GM12878 (cell line): Measurements from ENCODE around the gene DHX16. TPM values are rescaled to one million over a fixed set of nuclear protein-coding genes. Genes with fewer than 3 reads are reported as not detected.

Source experiments
- CEBPZ ChIP-seq: fragments of 150-350 bp; IDR thresholded peaks from 2 replicates; pipeline ENCODE4 v1.6.1; 2016; ENCODE audit warnings: low read depth, low read length
- IRF5 ChIP-seq: fragments of 450-650 bp; IDR thresholded peaks from 2 replicates; pipeline ENCODE4 v1.6.1; 2017; ENCODE audit warnings: borderline replicate concordance
- polyA plus RNA-seq, 11 experiments: library from polyadenylated mRNA; depleted of rRNA in 4 of 11; unstranded in 6 of 11; stranded (reverse) in 5 of 11; fragments of >200 nt; fragmentation: Nextera tagmentation in 4 of 11; fragmentation: Illumina TruSeq in 1 of 11; extraction: Ambion mirVana in 4 of 11; extraction: Trizol in 1 of 11; gene quantifications; 1 replicate in 1 of 11; 2 replicates in 10 of 11; pipeline versions ENCODE4 v1.2.1 to v1.2.3, GENCODE V29; 2011 to 2016; ENCODE audit warnings: inconsistent platforms in 2 of 11, missing spikeins in 2 of 11, low read depth in 1 of 11
- total RNA-seq, 4 experiments: library from RNA; depleted of rRNA in 3 of 4; stranded (reverse); fragments of >200 nt in 3 of 4; fragmentation: Illumina TruSeq in 1 of 4; extraction: Trizol in 1 of 4; gene quantifications; 2 replicates each; pipeline versions ENCODE4 v1.2.1 to v1.2.3, GENCODE V29; 2013 to 2021
- TF ChIP-seq, protein P1 (sequence below): fragments of 450-650 bp; IDR thresholded peaks from 2 replicates; pipeline ENCODE4 v1.6.1; 2017; ENCODE audit warnings: antibody characterized with exemption, mild to moderate bottlenecking, moderate library complexity

The DHX16 gene
- total and polyA plus RNA-seq, 10 of the 15 experiments (the other 5 are each of a cell fraction or from before 2014, with no cell fraction given), result 10.1 to 41.4 (median 38.3) TPM

DNA sequence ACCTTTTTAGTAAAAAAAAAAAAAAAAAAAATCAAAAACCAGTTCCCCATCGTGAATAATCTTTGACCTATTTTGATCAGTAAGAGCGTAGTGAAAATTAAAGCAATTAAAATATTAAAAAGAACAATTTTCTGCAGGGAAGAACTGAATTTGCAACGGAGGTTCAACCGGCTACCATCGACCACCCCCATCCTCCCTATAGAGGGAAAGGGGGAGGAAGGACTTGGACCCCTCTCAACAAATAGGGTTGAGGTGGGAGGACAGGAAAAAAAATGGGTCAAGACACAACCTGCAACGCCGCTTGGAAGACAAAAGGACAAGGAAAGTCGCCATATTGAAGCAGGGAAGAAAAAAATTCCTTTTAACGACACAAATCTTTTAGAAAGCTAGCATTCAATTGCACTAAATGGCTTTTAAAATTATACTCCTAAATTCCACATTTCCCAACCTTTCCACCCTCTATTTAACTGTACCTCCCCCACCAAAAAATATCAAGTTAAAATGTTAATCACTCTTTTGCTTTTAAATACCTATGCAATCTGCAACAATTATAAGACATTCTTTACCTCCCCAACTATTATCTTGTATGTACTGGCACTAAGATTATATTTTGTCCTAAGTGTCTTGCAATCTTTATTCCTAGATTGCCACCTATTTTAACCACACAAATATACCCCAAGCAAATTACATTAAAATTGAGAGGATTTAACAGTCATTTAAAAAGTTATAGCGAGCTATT is 57.4 kb downstream of the DHX16 start (continued):
- TF ChIP-seq IRF5, result no peak
- TF ChIP-seq, protein P1, sequence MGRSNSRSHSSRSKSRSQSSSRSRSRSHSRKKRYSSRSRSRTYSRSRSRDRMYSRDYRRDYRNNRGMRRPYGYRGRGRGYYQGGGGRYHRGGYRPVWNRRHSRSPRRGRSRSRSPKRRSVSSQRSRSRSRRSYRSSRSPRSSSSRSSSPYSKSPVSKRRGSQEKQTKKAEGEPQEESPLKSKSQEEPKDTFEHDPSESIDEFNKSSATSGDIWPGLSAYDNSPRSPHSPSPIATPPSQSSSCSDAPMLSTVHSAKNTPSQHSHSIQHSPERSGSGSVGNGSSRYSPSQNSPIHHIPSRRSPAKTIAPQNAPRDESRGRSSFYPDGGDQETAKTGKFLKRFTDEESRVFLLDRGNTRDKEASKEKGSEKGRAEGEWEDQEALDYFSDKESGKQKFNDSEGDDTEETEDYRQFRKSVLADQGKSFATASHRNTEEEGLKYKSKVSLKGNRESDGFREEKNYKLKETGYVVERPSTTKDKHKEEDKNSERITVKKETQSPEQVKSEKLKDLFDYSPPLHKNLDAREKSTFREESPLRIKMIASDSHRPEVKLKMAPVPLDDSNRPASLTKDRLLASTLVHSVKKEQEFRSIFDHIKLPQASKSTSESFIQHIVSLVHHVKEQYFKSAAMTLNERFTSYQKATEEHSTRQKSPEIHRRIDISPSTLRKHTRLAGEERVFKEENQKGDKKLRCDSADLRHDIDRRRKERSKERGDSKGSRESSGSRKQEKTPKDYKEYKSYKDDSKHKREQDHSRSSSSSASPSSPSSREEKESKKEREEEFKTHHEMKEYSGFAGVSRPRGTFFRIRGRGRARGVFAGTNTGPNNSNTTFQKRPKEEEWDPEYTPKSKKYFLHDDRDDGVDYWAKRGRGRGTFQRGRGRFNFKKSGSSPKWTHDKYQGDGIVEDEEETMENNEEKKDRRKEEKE, result peak; percentile 37; the same call in 1 of the 2 replicates
- no peak for TF ChIP-seq CEBPZ
- TF ChIP-seq, all 136 proteins: peak for 34
